K562 (cell line): ENCODE data around the gene FIBP. TPM values are rescaled to one million over a fixed set of nuclear protein-coding genes. Genes with fewer than 3 reads are reported as not detected.

ENCODE experiments used
- CCNT2 ChIP-seq: IDR thresholded peaks from 2 replicates; pipeline ENCODE4 v1.6.1; 2011; ENCODE audit warnings: borderline replicate concordance, low read depth, mild to moderate bottlenecking, moderate library complexity, mixed read lengths, low read length; ENCODE audit not compliant: insufficient read length; ENCODE audit errors: extremely low read depth
- ETV6 ChIP-seq, 3 experiments: fragments of 150-350 bp in 1 of 3; sonication (generic) in 1 of 3; formaldehyde crosslinking in 1 of 3; IDR thresholded peaks; 2 replicates each; pipeline versions ENCODE4 v1.6.1 to v1.8.0; 2014 to 2022; ENCODE audit warnings: borderline replicate concordance in 2 of 3, low read depth in 2 of 3, antibody characterized with exemption in 1 of 3, low read length in 1 of 3, mild to moderate bottlenecking in 1 of 3, missing genetic modification reagents in 1 of 3
- HEY1 ChIP-seq: fragments of 250-450 bp; sonication (Bioruptor Pico); IDR thresholded peaks from 2 replicates; pipeline ENCODE4 v1.5.0; 2020; ENCODE audit warnings: mild to moderate bottlenecking, moderate library complexity, borderline replicate concordance
- HNRNPL ChIP-seq: fragments of 200-400 bp; formaldehyde crosslinking; IDR thresholded peaks from 2 replicates; pipeline ENCODE4 v1.6.1; 2017; ENCODE audit warnings: low read depth, mild to moderate bottlenecking, low read length
- KDM1A ChIP-seq, 2 experiments: fragments of 450-650 bp; IDR thresholded peaks; 2 replicates each; pipeline ENCODE4 v1.6.1; 2016; ENCODE audit warnings: mild to moderate bottlenecking in 2 of 2
- MECOM ChIP-seq: fragments of 250-450 bp; sonication (Bioruptor Pico); IDR thresholded peaks from 2 replicates; pipeline ENCODE4 v1.8.0; 2022; ENCODE audit warnings: inconsistent platforms
- SRSF3 ChIP-seq: fragments of 200-400 bp; formaldehyde crosslinking; IDR thresholded peaks from 2 replicates; pipeline ENCODE4 v1.6.1; 2016; ENCODE audit warnings: mild to moderate bottlenecking, low read length, moderate library complexity; ENCODE audit not compliant: insufficient read depth
- SUPT5H ChIP-seq: fragments of 450-650 bp; IDR thresholded peaks from 2 replicates; pipeline ENCODE4 v1.6.1; 2016
- TEAD1 ChIP-seq, 2 experiments: fragments of 450-650 bp in 1 of 2; sonication (generic) in 1 of 2; formaldehyde crosslinking; IDR thresholded peaks; 2 replicates each; pipeline versions ENCODE4 v1.4.0 to v1.8.0; 2020 to 2022; ENCODE audit warnings: mild to moderate bottlenecking in 2 of 2, missing genetic modification reagents in 1 of 2
- ZNF695 ChIP-seq: fragments of 450-650 bp; formaldehyde crosslinking; IDR thresholded peaks from 2 replicates; pipeline ENCODE4 v1.4.0; 2020; ENCODE audit warnings: mild to moderate bottlenecking, moderate library complexity
- polyA plus RNA-seq, 8 experiments: library from polyadenylated mRNA; depleted of rRNA in 4 of 8; stranded (reverse) in 5 of 8; unstranded in 3 of 8; fragments of >200 nt; fragmentation: Nextera tagmentation in 2 of 8; fragmentation: Illumina TruSeq in 1 of 8; extraction: Ambion mirVana in 2 of 8; extraction: Trizol in 1 of 8; gene quantifications; 2 replicates each; pipeline versions ENCODE4 v1.2.1 to v1.2.3, GENCODE V29; 2011 to 2014; ENCODE audit warnings: inconsistent platforms in 1 of 8, missing spikeins in 1 of 8
- total RNA-seq, 7 experiments: library from RNA; depleted of rRNA in 6 of 7; stranded (reverse); fragments of >200 nt in 6 of 7; fragmentation: Illumina TruSeq in 2 of 7; extraction: Trizol in 2 of 7; gene quantifications; 2 replicates each; pipeline versions ENCODE4 v1.2.1 to v1.2.3, GENCODE V29; 2011 to 2021; ENCODE audit warnings: low replicate concordance in 1 of 7
- TF ChIP-seq, protein P1 (sequence below): fragments of 250-450 bp; sonication (Bioruptor Pico); IDR thresholded peaks from 2 replicates; pipeline ENCODE4 v1.4.0; 2020; ENCODE audit warnings: mild to moderate bottlenecking, moderate library complexity
- TF ChIP-seq, protein P2 (sequence below), 3 experiments: fragments of 200-800 bp in 1 of 3; fragments of 250-450 bp in 1 of 3; fragments of 450-650 bp in 1 of 3; sonication (Bioruptor Pico) in 1 of 3; sonication (Bioruptor generic) in 1 of 3; formaldehyde crosslinking in 1 of 3; IDR thresholded peaks; 2 replicates each; pipeline versions ENCODE4 v1.6.1 to v1.8.0; 2016 to 2022; ENCODE audit warnings: mild to moderate bottlenecking in 2 of 3, missing genetic modification characterization in 2 of 3, missing compliant biosample characterization in 1 of 3, moderate library complexity in 1 of 3
- TF ChIP-seq, protein P3 (sequence below): fragments of 450-650 bp; IDR thresholded peaks from 2 replicates; pipeline ENCODE4 v1.6.1; 2016; ENCODE audit warnings: mild to moderate bottlenecking
- TF ChIP-seq, protein P4 (sequence below): sonication (generic); formaldehyde crosslinking; IDR thresholded peaks from 2 replicates; pipeline ENCODE4 v1.8.1; 2023; ENCODE audit warnings: mild to moderate bottlenecking, missing genetic modification reagents

The FIBP gene
- total and polyA plus RNA-seq, 9 of the 15 experiments (the other 6 are each of a cell fraction or from before 2014, with no cell fraction given): 41.2 to 79.2 (median 48.6) TPM

DNA sequence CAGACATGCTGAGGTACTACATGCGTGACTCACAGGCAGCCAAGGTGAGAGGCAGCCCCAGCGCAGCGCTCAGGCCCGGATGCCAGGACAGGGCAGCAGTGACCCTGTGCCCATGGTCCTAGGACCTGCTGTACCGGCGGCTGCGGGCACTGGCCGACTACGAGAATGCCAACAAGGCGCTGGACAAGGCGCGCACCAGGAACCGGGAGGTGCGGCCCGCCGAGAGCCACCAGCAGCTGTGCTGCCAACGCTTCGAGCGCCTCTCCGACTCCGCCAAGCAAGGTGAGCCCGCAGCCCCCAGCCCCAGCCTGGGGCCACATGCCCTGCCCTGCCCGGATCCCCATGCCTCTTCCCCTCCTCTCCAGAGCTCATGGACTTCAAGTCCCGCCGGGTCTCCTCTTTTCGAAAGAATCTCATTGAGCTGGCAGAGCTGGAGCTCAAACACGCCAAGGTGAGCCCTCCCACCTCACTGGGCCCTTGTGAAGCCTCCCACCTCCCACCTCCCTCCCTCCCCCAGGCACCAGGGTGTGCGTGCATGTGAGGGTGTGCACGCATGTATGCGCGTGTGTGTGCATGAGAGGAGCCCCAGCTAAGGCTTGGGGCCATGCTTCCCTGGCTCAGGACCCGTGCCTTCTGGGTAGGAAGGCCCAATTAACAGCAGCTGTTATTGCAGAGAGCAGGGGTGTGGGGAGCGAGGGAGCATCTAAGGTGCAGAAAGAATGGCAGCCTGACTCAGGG lies 35.6 kb downstream of the FIBP start (continued):
- TF ChIP-seq, protein P1, sequence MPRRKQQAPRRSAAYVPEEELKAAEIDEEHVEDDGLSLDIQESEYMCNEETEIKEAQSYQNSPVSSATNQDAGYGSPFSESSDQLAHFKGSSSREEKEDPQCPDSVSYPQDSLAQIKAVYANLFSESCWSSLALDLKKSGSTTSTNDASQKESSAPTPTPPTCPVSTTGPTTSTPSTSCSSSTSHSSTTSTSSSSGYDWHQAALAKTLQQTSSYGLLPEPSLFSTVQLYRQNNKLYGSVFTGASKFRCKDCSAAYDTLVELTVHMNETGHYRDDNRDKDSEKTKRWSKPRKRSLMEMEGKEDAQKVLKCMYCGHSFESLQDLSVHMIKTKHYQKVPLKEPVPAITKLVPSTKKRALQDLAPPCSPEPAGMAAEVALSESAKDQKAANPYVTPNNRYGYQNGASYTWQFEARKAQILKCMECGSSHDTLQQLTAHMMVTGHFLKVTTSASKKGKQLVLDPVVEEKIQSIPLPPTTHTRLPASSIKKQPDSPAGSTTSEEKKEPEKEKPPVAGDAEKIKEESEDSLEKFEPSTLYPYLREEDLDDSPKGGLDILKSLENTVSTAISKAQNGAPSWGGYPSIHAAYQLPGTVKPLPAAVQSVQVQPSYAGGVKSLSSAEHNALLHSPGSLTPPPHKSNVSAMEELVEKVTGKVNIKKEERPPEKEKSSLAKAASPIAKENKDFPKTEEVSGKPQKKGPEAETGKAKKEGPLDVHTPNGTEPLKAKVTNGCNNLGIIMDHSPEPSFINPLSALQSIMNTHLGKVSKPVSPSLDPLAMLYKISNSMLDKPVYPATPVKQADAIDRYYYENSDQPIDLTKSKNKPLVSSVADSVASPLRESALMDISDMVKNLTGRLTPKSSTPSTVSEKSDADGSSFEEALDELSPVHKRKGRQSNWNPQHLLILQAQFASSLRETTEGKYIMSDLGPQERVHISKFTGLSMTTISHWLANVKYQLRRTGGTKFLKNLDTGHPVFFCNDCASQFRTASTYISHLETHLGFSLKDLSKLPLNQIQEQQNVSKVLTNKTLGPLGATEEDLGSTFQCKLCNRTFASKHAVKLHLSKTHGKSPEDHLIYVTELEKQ: no peak
- TF ChIP-seq MECOM (CRISPR knock-in tag): no peak
- 0 out of 4 replicates have a peak, but pooled peaks of 1 of the 2 experiments have one; percentile 28 for TF ChIP-seq TEAD1 (CRISPR knock-in tag; IDR thresholded peaks at IDR 0.05)
- peak; percentile 15 for TF ChIP-seq CCNT2
- TF ChIP-seq ZNF695 (CRISPR knock-in tag): no peak
- peak; percentile 2; the same call in 1 of the 2 replicates for TF ChIP-seq SUPT5H
- TF ChIP-seq, protein P2, sequence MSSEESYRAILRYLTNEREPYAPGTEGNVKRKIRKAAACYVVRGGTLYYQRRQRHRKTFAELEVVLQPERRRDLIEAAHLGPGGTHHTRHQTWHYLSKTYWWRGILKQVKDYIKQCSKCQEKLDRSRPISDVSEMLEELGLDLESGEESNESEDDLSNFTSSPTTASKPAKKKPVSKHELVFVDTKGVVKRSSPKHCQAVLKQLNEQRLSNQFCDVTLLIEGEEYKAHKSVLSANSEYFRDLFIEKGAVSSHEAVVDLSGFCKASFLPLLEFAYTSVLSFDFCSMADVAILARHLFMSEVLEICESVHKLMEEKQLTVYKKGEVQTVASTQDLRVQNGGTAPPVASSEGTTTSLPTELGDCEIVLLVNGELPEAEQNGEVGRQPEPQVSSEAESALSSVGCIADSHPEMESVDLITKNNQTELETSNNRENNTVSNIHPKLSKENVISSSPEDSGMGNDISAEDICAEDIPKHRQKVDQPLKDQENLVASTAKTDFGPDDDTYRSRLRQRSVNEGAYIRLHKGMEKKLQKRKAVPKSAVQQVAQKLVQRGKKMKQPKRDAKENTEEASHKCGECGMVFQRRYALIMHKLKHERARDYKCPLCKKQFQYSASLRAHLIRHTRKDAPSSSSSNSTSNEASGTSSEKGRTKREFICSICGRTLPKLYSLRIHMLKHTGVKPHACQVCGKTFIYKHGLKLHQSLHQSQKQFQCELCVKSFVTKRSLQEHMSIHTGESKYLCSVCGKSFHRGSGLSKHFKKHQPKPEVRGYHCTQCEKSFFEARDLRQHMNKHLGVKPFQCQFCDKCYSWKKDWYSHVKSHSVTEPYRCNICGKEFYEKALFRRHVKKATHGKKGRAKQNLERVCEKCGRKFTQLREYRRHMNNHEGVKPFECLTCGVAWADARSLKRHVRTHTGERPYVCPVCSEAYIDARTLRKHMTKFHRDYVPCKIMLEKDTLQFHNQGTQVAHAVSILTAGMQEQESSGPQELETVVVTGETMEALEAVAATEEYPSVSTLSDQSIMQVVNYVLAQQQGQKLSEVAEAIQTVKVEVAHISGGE (CRISPR knock-in tag; IDR thresholded peaks at IDR 0.05): no peak
- TF ChIP-seq HNRNPL: peak; percentile 76
- TF ChIP-seq, protein P3, sequence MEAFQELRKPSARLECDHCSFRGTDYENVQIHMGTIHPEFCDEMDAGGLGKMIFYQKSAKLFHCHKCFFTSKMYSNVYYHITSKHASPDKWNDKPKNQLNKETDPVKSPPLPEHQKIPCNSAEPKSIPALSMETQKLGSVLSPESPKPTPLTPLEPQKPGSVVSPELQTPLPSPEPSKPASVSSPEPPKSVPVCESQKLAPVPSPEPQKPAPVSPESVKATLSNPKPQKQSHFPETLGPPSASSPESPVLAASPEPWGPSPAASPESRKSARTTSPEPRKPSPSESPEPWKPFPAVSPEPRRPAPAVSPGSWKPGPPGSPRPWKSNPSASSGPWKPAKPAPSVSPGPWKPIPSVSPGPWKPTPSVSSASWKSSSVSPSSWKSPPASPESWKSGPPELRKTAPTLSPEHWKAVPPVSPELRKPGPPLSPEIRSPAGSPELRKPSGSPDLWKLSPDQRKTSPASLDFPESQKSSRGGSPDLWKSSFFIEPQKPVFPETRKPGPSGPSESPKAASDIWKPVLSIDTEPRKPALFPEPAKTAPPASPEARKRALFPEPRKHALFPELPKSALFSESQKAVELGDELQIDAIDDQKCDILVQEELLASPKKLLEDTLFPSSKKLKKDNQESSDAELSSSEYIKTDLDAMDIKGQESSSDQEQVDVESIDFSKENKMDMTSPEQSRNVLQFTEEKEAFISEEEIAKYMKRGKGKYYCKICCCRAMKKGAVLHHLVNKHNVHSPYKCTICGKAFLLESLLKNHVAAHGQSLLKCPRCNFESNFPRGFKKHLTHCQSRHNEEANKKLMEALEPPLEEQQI: no peak
- TF ChIP-seq, protein P4, sequence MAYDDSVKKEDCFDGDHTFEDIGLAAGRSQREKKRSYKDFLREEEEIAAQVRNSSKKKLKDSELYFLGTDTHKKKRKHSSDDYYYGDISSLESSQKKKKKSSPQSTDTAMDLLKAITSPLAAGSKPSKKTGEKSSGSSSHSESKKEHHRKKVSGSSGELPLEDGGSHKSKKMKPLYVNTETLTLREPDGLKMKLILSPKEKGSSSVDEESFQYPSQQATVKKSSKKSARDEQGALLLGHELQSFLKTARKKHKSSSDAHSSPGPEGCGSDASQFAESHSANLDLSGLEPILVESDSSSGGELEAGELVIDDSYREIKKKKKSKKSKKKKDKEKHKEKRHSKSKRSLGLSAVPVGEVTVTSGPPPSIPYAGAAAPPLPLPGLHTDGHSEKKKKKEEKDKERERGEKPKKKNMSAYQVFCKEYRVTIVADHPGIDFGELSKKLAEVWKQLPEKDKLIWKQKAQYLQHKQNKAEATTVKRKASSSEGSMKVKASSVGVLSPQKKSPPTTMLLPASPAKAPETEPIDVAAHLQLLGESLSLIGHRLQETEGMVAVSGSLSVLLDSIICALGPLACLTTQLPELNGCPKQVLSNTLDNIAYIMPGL (CRISPR knock-in tag): 0 out of 2 replicates have a peak, but pooled peaks have one; percentile 66
- no peak for TF ChIP-seq ETV6 (IDR thresholded peaks at IDR 0.05; ENCODE audit: borderline replicate concordance in 1 of 2, low read depth in 2 of 2, low read length in 1 of 2)
- no peak for TF ChIP-seq ETV6 (CRISPR knock-in tag; IDR thresholded peaks at IDR 0.05; ENCODE audit: borderline replicate concordance)
- no peak for TF ChIP-seq SRSF3
- TF ChIP-seq HEY1 (CRISPR knock-in tag): no peak
- no peak for TF ChIP-seq KDM1A (IDR thresholded peaks at IDR 0.05)
